ENCODE measurements around the gene IL17RC.

GRCh38 chr3:9933561-9934234, 16.8 kb downstream of the IL17RC start, which contains the start of gene CRELD1:
- TF ChIP-seq CTCF (IDR thresholded peaks at IDR 0.05) (no peak), POLR2A (IDR thresholded peaks at IDR 0.05) (peak; percentile 92)
